Measurements from ENCODE around the gene THRB.

DNA sequence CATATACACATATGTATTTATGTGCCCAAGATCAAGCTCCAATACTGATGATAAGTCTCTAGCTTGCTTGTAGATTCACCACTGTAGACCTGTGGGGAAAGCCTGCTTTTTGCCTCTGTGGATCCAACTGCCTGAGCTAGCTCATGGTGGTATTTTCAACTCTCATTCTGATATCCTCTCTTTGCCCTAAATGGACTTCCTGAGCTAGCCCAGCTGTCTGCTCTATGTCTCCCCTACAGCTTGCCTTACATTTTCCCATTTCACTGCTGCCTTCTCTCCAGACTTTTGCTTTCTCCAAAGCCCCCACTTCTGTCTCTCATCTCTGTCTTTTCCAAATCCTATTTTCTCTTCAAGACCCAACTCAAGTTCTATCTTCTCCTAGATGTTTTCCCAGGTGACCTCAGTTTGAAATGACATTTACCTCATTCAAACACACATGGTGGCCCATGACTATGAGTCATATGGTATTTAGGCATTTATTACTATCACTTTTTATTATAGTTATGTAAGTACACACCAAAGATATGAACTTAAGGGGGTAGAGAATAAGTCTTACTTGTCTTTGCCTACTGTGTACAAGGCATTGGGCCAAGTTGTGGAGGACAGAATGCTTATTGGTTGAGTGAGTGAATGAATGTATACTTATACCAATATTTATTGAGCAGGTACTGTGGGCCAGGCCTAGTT is 357.9 kb downstream of the THRB start:
- TF ChIP-seq, protein P1, sequence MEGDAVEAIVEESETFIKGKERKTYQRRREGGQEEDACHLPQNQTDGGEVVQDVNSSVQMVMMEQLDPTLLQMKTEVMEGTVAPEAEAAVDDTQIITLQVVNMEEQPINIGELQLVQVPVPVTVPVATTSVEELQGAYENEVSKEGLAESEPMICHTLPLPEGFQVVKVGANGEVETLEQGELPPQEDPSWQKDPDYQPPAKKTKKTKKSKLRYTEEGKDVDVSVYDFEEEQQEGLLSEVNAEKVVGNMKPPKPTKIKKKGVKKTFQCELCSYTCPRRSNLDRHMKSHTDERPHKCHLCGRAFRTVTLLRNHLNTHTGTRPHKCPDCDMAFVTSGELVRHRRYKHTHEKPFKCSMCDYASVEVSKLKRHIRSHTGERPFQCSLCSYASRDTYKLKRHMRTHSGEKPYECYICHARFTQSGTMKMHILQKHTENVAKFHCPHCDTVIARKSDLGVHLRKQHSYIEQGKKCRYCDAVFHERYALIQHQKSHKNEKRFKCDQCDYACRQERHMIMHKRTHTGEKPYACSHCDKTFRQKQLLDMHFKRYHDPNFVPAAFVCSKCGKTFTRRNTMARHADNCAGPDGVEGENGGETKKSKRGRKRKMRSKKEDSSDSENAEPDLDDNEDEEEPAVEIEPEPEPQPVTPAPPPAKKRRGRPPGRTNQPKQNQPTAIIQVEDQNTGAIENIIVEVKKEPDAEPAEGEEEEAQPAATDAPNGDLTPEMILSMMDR (IDR thresholded peaks at IDR 0.05; ENCODE audit: poor library complexity): no peak
- no peak for TF ChIP-seq EZH2 (IDR thresholded peaks at IDR 0.05; ENCODE audit: borderline replicate concordance)
- no peak for TF ChIP-seq EZH2phosphoT487 (IDR thresholded peaks at IDR 0.05; ENCODE audit: low read depth, severe bottlenecking, unreplicated experiment)
